Progenitor cell of endocrine pancreas (in vitro differentiated cells): Measurements from ENCODE around the gene OR2A7. TPM values are rescaled to one million over a fixed set of nuclear protein-coding genes. Genes with fewer than 3 reads are reported as not detected.
"Not testable (repeated sequence)": the region's sequence is repeated elsewhere in the genome, so short reads cannot be mapped to it uniquely, and the experiment has no call there.

Source experiments
- DNase-seq: peaks from one replicate; pipeline ENCODE4 v3.0.0; 2021; ENCODE audit warnings: low spot score; ENCODE audit not compliant: unreplicated experiment
- H3K27ac Mint-ChIP-seq: 2 replicates; pipeline ENCODE4 v1.8.0; 2021; ENCODE audit warnings: mild to moderate bottlenecking, moderate library complexity, mixed read lengths
- H3K27me3 Mint-ChIP-seq: 2 replicates; pipeline ENCODE4 v1.8.0; 2021; ENCODE audit warnings: mixed read lengths
- H3K36me3 Mint-ChIP-seq: 2 replicates; pipeline ENCODE4 v1.8.0; 2022; ENCODE audit warnings: mixed read lengths; ENCODE audit not compliant: insufficient read depth
- H3K4me1 Mint-ChIP-seq: 2 replicates; pipeline ENCODE4 v1.8.0; 2021; ENCODE audit warnings: low read depth, mixed read lengths
- H3K4me3 Mint-ChIP-seq: 2 replicates; pipeline ENCODE4 v1.8.0; 2021; ENCODE audit warnings: low read depth, mild to moderate bottlenecking, moderate library complexity, mixed read lengths
- H3K9me3 Mint-ChIP-seq: 2 replicates; pipeline ENCODE4 v1.8.0; 2021; ENCODE audit warnings: low read depth, mixed read lengths
- long read RNA-seq: library from polyadenylated mRNA; unstranded; transcript quantifications from one replicate; pipeline ENCODE4 v2.0.0, GENCODE V29; 2020
- total RNA-seq: library from RNA; stranded (reverse); gene quantifications from 2 replicates; pipeline ENCODE4 v1.2.1, GENCODE V29; 2021

The OR2A7 gene, protein sequence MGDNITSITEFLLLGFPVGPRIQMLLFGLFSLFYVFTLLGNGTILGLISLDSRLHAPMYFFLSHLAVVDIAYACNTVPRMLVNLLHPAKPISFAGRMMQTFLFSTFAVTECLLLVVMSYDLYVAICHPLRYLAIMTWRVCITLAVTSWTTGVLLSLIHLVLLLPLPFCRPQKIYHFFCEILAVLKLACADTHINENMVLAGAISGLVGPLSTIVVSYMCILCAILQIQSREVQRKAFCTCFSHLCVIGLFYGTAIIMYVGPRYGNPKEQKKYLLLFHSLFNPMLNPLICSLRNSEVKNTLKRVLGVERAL
- total RNA-seq, result 8.0 and 9.3 TPM in 2 replicates
- long read RNA-seq, result 0 reads

- DNase-seq, H3K4me1 Mint-ChIP-seq: not testable (repeated sequence)
These were observed at the start of gene OR2A7 for GRCh38 chr7:144264692-144265091. TSS of gene OR2A7 (minus strand) at chr7:144264792. CDS start at chr7:144259628, 5,164 bp downstream.

DNA sequence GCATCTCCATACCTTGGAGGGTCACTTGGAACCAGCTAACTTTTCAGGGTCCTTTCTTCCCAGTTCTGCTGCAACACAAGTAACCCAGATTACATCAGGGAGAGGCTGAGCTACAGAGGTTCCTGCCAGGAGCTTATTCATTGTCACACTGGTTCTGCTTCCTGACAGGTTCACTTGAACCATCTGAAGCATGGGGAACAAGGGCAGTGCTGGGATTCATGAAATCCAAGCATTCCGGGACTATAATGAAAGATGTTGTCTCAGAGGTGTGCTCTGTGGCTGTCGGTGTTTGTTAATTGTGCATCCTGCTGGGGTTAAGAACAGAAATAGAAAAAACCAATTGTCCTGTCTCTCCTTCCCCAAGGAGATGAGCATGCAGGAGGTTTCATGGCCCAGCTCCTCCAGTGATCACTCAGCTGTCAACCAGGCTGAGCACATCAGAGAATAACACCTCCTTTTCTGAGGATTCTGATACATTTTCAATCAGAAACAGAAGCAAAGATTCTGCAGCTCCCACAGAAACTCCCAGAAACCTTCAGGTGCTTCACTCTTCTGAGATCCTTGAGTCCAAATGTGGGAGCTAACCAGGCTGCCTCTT lies 47.4 kb upstream of the OR2A7 start, which contains the start of gene OR2A1:
TSS of gene OR2A1 (plus strand) at position 548 of the 598 bp plus-strand sequence. CDS start 5,706 bp downstream, outside the sequence.
- not testable (repeated sequence) for H3K4me1 Mint-ChIP-seq, H3K4me3 Mint-ChIP-seq, H3K27ac Mint-ChIP-seq, H3K27me3 Mint-ChIP-seq, H3K9me3 Mint-ChIP-seq, DNase-seq, H3K36me3 Mint-ChIP-seq

More at GRCh38 chr7:144264692-144265091, at the start of gene OR2A7:
- not testable (repeated sequence) for H3K27ac Mint-ChIP-seq, H3K36me3 Mint-ChIP-seq, H3K4me3 Mint-ChIP-seq, H3K9me3 Mint-ChIP-seq, H3K27me3 Mint-ChIP-seq

DNA sequence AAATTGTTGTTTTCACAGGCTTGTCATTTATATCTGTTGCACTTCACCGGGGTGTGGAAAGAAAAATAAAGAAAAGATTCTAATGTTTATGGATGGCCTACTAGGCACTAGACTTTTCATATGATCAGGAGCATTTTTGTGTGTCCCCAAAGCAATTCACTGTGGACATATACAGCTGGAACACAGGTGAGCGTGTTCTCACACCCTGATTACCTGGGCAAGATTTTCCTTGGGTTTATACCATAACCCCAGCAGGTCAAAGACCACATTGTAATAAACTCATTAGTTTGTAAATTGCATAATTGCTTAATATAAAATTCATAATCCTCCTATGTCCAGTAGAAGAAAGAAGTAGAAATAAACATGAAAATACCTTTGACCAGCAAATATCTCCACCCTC lies 46.6 kb upstream of the OR2A7 start:
- not testable (repeated sequence) for H3K36me3 Mint-ChIP-seq, H3K9me3 Mint-ChIP-seq, H3K27me3 Mint-ChIP-seq, DNase-seq, H3K4me3 Mint-ChIP-seq, H3K27ac Mint-ChIP-seq, H3K4me1 Mint-ChIP-seq

DNA sequence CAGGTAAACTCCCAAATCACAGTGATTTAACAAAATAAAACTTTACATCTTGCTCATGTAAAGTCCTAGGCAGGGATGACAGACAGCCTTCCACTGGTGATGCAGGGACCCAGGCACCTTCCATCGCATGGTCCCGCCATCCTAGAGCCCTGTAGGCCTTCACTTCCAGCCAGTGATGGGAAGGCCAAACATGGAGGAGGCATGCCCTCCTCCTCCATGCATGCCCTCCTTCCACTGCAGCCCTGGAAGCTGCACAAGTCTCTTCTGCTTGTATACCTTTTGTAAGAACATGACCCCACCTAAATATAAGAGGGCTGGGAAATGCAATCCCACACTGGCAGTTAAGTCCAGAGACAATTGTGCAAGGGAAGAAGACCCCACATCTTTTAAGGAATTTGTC lies 45.1 kb upstream of the OR2A7 start:
- H3K27ac Mint-ChIP-seq, H3K27me3 Mint-ChIP-seq, H3K36me3 Mint-ChIP-seq, H3K4me3 Mint-ChIP-seq, H3K4me1 Mint-ChIP-seq, H3K9me3 Mint-ChIP-seq, DNase-seq: not testable (repeated sequence)

GRCh38 chr7:144305156-144305555 lies 40.6 kb upstream of the OR2A7 start:
- not testable (repeated sequence) for DNase-seq, H3K4me1 Mint-ChIP-seq, H3K9me3 Mint-ChIP-seq, H3K36me3 Mint-ChIP-seq, H3K27ac Mint-ChIP-seq, H3K4me3 Mint-ChIP-seq, H3K27me3 Mint-ChIP-seq

DNA sequence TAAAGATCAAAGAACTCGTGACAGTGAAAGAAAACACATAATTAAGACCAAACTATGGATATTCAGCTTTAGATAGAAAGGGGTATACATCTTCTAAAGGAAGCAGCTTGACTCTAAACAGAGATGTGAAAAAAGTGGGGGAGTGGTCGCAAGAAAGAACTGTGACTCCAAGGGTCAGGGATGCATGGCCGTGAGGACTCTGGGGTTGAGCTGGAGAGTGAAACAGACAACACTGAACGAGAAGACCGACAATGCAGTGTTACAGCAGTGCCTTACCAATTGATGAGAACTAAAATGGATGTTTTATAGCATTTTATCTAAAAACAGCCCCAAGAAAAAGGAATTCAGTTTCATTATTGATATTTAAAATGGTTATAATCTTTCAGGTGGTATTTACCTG lies 39.0 kb upstream of the OR2A7 start:
- H3K4me3 Mint-ChIP-seq, H3K27me3 Mint-ChIP-seq, DNase-seq, H3K9me3 Mint-ChIP-seq, H3K36me3 Mint-ChIP-seq, H3K4me1 Mint-ChIP-seq, H3K27ac Mint-ChIP-seq: not testable (repeated sequence)

DNA sequence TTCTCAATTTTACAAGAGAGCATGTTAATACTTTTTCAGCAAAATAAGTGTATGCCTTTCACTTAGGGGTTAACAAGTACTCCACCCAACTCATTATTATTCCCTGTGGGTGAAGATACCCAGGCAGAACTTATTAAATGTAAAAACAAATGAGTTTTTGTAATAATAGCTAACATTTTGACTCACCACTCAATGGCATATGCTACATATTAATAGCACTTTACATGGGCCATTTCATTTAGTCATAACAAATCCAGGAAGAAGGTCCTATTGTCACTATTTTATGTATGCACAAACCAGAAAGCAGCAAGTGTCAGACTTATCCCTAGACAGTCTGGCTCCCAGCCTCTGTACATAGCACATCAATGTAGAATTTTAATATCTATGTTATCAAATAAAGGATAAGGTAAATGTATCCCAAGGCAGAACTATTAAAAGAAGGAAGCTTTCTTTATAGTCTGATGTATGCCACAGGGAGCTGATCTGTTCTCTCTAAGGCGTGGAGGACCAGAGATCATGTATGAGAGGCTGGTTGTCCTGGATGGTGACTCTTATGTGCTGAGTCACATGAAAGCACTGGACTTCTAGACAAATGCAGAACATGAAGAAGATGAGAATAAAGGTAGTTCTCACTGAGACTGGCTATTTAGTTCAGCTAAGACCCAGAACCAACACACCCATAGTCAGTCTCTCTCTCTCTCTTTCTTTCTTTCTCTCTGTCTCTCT lies 38.1 kb upstream of the OR2A7 start:
- not testable (repeated sequence) for H3K4me3 Mint-ChIP-seq, H3K4me1 Mint-ChIP-seq, H3K27me3 Mint-ChIP-seq, H3K36me3 Mint-ChIP-seq, H3K9me3 Mint-ChIP-seq, DNase-seq, H3K27ac Mint-ChIP-seq

DNA sequence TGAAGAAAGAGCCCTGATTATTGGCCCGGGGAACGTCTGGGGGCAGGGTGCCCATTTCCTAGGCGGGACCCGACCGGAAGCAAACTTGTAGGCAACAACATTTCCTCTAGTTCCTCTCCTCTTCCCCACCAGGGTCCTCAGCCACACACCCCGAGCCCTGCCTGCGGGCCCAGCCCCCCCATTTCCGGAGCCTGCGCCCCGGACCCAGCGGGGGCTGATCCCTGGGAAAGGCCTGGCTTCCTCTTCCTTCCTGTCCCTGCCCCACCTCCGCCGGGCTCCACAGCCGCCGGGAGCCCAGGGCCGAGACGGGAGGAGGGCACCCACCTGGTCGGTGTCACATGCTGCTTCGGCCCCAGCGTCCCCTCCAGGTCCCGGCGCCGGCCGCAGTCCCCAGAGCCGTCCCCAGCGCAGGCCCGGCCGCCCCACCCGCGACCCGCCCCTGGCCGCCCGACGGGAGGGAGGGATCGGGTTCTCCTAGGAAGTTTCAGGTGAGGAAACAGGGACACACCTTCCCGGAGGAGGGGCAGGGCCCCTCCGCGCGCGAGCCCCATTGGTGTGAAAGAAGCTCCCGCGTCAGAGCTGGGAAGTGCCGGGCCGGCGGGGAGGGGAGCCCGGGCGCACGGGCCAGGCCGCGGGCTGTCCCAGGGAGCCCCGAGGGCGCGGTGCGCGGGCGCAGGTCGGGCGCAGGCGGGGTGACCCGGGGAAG lies 29.4 kb upstream of the OR2A7 start:
- not testable (repeated sequence) for H3K27ac Mint-ChIP-seq, H3K9me3 Mint-ChIP-seq, H3K27me3 Mint-ChIP-seq, DNase-seq, H3K36me3 Mint-ChIP-seq, H3K4me3 Mint-ChIP-seq, H3K4me1 Mint-ChIP-seq

DNA sequence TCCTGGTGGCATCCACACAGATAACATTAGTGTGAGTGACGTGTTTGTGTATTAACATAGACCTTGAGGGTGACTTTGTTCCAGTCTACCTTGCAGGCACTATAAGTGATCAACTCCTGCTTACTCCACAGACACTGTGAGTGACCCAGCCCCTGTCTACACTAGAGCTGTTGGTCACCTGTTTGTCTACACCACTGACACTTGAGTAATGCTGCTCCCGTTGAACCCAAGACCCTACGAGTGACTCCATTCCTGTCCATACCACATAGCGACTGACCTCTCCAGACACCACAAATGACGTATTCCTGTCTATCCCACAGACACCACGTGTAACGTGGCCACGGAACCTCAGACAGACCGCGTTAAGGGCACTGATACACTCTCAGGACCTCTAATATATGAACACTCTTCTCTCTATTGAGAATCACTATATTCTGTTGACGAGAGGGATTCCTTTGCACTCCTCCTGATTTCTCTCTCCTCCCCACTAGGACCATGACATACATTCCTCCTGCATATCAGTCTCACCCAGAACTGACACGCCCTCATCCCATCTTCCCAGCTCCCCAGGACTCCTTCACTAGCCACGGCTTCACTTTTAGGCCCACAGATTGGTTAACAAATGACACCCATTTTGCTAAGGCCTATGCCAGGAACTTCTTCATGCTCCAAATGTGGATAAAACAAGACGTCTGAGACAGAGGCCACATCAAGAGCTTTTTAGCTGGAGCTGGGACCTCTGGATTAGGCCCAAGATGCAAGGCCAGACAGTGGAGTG lies 28.0 kb upstream of the OR2A7 start:
- H3K36me3 Mint-ChIP-seq, DNase-seq, H3K4me1 Mint-ChIP-seq, H3K27ac Mint-ChIP-seq, H3K4me3 Mint-ChIP-seq, H3K9me3 Mint-ChIP-seq, H3K27me3 Mint-ChIP-seq: not testable (repeated sequence)

DNA sequence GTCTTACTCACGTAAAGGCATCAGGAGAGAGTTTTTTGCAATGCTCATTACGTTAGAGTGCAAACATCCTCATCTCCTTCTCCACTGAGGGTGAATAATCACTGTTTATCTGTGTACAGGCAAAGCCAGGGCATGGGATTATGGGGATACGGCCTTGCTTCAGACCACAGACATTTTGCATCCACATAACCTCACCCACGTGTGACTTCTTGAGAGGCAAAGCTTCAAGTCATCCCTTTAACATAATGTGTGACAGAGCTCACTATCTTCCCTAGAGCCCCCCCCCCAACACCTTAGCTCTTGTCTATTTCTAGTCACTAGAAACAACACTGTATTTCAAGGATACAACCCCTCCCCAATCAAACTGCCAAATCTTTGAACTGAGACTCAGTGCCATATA lies 27.0 kb upstream of the OR2A7 start:
- not testable (repeated sequence) for H3K4me1 Mint-ChIP-seq, H3K9me3 Mint-ChIP-seq, H3K27me3 Mint-ChIP-seq, DNase-seq, H3K4me3 Mint-ChIP-seq, H3K36me3 Mint-ChIP-seq, H3K27ac Mint-ChIP-seq

GRCh38 chr7:144287171-144287784 lies 22.7 kb upstream of the OR2A7 start:
- H3K36me3 Mint-ChIP-seq, H3K4me1 Mint-ChIP-seq, H3K9me3 Mint-ChIP-seq, H3K27ac Mint-ChIP-seq, H3K4me3 Mint-ChIP-seq, H3K27me3 Mint-ChIP-seq, DNase-seq: not testable (repeated sequence)

GRCh38 chr7:144283716-144284115 lies 19.1 kb upstream of the OR2A7 start:
- not testable (repeated sequence) for H3K27me3 Mint-ChIP-seq, H3K9me3 Mint-ChIP-seq, H3K27ac Mint-ChIP-seq, H3K4me1 Mint-ChIP-seq, H3K36me3 Mint-ChIP-seq, DNase-seq, H3K4me3 Mint-ChIP-seq
